ENCODE data around the gene GPR156. TPM values are rescaled to one million over a fixed set of nuclear protein-coding genes. Genes with fewer than 3 reads are reported as not detected.

GPR156 gene
- total RNA-seq, 1 donor from 2014 or later, result 11.7 TPM

DNA sequence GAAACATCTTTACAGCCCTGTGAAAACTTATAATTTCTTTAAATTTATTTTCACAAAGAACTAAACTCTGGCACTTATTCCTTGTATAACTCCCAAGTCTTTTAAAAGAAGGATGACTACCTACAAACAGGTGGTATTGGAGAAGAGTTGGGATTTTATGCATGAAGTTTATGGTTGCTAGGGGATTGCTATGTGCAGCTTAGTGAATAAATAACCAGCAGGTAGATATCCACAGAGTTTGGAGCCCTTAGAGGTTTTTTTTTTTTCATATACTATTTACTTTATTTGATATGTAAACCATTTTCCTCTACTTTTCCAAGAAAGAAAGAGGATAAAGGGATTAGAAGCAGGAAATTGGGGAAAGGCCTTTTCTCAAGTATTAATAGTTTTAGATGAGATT lies 91.5 kb downstream of the GPR156 start:
- Mint-ChIP-seq H3K27ac (no peak overlapping the region), H3K27me3 (ENCODE audit: low read depth) (no peaks in the 10 kb centered on the region), H3K4me1 (no peaks in the 10 kb centered on the region), H3K36me3 (peaks cover 7% of the 10 kb centered on the region), H3K9me3 (peaks cover 3% of the 10 kb centered on the region), H3K4me3 (no peak overlapping the region)
- TF ChIP-seq, protein P1, sequence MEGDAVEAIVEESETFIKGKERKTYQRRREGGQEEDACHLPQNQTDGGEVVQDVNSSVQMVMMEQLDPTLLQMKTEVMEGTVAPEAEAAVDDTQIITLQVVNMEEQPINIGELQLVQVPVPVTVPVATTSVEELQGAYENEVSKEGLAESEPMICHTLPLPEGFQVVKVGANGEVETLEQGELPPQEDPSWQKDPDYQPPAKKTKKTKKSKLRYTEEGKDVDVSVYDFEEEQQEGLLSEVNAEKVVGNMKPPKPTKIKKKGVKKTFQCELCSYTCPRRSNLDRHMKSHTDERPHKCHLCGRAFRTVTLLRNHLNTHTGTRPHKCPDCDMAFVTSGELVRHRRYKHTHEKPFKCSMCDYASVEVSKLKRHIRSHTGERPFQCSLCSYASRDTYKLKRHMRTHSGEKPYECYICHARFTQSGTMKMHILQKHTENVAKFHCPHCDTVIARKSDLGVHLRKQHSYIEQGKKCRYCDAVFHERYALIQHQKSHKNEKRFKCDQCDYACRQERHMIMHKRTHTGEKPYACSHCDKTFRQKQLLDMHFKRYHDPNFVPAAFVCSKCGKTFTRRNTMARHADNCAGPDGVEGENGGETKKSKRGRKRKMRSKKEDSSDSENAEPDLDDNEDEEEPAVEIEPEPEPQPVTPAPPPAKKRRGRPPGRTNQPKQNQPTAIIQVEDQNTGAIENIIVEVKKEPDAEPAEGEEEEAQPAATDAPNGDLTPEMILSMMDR (IDR thresholded peaks at IDR 0.05; ENCODE audit: unreplicated experiment), result no peak
- DNase-seq (ENCODE audit: low spot score in 2 of 2, unreplicated experiment in 2 of 2), result no peak

DNA sequence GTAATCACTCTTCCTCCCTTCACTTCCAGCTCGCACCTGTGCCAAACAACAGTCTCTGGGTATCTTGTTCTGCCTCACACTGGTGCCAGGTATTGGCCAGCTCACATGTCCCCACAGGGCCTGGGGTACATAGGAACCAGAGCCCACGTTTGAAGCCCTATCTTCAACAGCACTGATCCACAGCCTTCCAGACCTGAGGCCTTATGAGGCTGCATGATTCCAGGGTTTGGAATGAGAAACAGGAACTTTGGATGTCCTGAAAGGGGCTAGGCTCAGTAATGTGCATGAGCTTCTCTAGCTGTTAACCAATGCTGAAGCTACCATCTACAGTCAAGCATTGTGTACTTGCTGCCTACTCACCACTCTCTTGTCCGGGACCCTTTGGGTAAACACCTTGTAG lies 92.4 kb downstream of the GPR156 start:
- TF ChIP-seq, protein P1 (IDR thresholded peaks at IDR 0.05; ENCODE audit: unreplicated experiment), result no peak
- Mint-ChIP-seq H3K27ac (no peak overlapping the region), H3K9me3 (peaks cover 3% of the 10 kb centered on the region)

DNA sequence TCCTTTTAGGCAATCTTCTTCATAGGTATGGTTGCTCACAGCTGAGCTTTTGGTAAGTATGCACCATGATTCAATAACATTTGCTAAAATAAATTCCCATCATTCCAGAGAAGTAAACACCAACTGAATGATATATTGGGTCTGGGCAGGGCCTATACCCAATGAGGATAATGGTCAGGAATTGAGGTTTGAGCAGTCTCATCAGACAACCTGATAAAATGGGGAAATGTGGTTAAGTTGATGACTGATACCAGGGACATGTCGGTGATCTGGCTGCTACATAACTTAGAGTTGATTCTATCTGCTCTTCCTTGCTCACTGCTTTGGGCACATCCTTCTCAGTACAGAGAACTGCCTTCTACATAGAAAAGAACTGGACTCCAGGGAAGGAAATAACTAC lies 92.9 kb downstream of the GPR156 start:
- H3K4me3 Mint-ChIP-seq, result no peak overlapping the region
- H3K27me3 Mint-ChIP-seq (ENCODE audit: low read depth), result no peaks in the 10 kb centered on the region
- H3K27ac Mint-ChIP-seq, result no peak overlapping the region
- H3K9me3 Mint-ChIP-seq, result peaks cover 3% of the 10 kb centered on the region
- peaks cover 7% of the 10 kb centered on the region for H3K36me3 Mint-ChIP-seq
- peaks cover 6% of the 10 kb centered on the region for H3K4me1 Mint-ChIP-seq
- TF ChIP-seq, protein P1 (IDR thresholded peaks at IDR 0.05; ENCODE audit: unreplicated experiment), result no peak
- no peak for DNase-seq (ENCODE audit: low spot score in 2 of 2, unreplicated experiment in 2 of 2)

More for the DNA sequence above, 92.4 kb downstream of the GPR156 start:
- Mint-ChIP-seq H3K27me3 (ENCODE audit: low read depth) (no peaks in the 10 kb centered on the region), H3K4me1 (peaks cover 3% of the 10 kb centered on the region), H3K4me3 (no peak overlapping the region), H3K36me3 (peaks cover 7% of the 10 kb centered on the region)
- no peak for DNase-seq (ENCODE audit: low spot score in 2 of 2, unreplicated experiment in 2 of 2)

DNA sequence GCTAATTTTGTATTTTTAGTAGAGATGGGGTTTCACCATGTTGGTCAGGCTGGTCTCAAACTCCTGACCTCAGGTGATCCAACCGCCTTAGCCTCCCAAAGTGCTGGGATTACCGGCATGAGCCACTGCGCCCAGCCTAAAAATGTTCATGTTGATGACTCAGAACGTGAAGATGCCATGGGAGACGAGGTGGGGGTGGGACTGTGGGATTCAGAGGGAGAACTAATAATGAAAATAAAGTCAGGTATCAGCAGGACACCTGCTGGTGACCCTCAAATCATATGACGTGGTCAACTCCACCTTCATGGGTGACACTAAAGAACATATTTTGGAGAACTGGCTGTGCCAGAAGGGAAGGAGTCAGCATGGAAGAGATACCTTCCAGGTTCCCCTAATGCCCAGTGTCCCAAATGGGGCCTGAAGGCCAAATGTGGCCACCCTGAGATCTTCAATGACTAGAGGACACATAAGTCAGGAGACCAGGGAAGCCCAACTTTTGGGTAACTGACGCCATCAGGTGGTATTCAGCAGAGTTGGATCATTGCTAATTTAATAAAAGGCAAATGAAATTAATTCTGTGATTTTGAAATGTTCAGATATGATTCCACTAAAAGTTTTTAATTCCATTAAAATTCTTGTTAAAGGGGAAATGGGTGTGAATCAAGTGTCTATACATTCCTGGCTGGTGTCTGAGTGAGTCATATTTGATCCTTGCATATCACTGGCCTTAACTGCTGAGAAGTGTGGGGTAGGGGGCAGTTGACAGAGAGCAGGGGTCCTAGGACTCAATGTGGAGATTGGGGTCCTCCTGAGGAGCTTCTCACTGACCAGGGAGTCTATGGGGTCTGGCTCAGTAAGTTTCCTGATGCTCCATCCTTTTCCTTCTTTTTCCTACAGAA lies 102.2 kb downstream of the GPR156 start:
- TF ChIP-seq, protein P1 (IDR thresholded peaks at IDR 0.05; ENCODE audit: unreplicated experiment), result no peak
- Mint-ChIP-seq H3K9me3 (no peaks in the 10 kb centered on the region), H3K4me3 (no peak overlapping the region), H3K27me3 (ENCODE audit: low read depth) (no peaks in the 10 kb centered on the region), H3K36me3 (peaks cover 2% of the 10 kb centered on the region), H3K4me1 (peaks cover 11% of the 10 kb centered on the region), H3K27ac (no peak overlapping the region)
- no peak for DNase-seq (ENCODE audit: low spot score in 2 of 2, unreplicated experiment in 2 of 2)

DNA sequence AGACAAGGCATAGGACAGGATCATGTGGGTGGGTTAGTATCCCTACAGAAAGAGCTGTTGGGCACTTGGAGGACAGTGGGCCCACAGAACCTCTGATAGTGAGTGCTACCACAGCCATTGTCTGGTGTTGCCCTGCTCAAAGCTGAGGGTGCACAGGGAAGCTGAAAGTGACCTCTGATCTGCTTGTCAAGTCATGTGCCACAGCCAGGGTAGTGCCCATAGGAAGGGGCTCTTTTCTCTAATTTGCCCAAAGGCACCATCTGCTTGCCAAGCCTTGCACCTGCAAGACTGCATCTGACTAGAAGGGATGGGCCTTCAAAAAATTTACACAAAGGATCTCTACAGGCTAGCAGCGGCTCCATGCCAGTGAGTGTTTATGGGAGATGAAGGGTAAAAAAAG lies 103.4 kb downstream of the GPR156 start:
- Mint-ChIP-seq H3K27ac (no peak overlapping the region), H3K9me3 (no peaks in the 10 kb centered on the region), H3K4me1 (peaks cover 18% of the 10 kb centered on the region), H3K36me3 (peaks cover 2% of the 10 kb centered on the region), H3K4me3 (no peak overlapping the region), H3K27me3 (ENCODE audit: low read depth) (no peaks in the 10 kb centered on the region)
- TF ChIP-seq, protein P1 (IDR thresholded peaks at IDR 0.05; ENCODE audit: unreplicated experiment), result no peak
- DNase-seq (ENCODE audit: low spot score in 2 of 2, unreplicated experiment in 2 of 2), result no peak

Data from mesothelial cell of epicardium (in vitro differentiated cells).